Transverse colon (tissue), 3 donors: ENCODE data around the gene ITIH4.

ENCODE experiments used
- CTCF ChIP-seq, 5 experiments: fragments of 200-600 bp in 3 of 5; fragments of 450-650 bp in 2 of 5; sonication (generic) in 3 of 5; IDR thresholded peaks; 1 replicate in 2 of 5; 2 replicates in 3 of 5; pipeline ENCODE4 v1.5.1; 2016 to 2017; ENCODE audit warnings: antibody characterized with exemption in 5 of 5, inconsistent platforms in 3 of 5, mild to moderate bottlenecking in 2 of 5, moderate library complexity in 1 of 5
- POLR2A ChIP-seq: fragments of 450-650 bp; IDR thresholded peaks from one replicate; pipeline ENCODE4 v1.6.1; 2016; ENCODE audit warnings: antibody characterized with exemption, mild to moderate bottlenecking, moderate library complexity

- TF ChIP-seq CTCF (IDR thresholded peaks at IDR 0.05), result no peak
- TF ChIP-seq POLR2A, result no peak
Measured at GRCh38 chr3:52866427-52866826, 36.0 kb upstream of the ITIH4 start.
